ENCODE data around the gene PCMTD2.
A peak's percentile ranks its signal among the peaks of the same experiment; 100 is the strongest.

The PCMTD2 gene

DNA sequence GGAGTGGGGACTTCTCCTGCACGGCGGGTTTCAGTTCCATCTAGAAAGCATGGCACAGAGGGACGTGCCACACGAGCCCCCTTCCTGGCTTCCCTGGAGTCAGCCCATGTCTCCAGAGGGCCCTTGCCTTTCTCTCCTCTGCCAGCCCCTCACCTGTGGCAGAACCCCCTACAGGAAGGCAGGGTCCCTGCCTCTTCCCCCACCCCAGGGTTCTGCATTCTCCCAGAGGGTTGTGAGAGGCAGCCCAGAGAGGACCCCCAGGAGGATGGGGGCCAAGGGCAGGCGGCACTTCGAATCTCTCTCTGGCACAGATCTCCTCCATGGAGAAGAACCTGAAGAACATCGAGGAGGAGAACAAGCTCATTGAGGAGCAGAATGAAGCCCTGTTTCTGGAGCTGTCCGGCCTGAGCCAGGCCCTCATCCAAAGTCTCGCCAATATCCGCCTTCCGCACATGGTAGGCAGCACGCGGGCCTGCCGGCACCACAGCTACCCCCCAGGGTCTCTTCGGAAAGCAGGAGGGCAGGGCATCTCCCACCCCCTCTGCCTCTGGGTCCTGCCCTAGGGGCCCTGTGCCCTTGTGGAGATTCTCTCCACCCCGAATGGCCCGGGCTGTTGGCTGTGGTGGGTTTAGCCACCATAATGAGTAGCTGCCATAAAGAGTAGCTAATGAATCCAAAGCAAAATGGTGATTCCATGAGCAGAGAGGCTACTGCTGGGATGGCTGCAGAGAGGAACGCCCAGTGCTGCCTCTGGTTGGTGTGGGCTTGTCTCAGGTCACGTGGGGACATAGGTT lies 15.9 kb upstream of the PCMTD2 start:
- no peak for DNase-seq

GRCh38 chr20:64240243-64241015 lies 15.1 kb upstream of the PCMTD2 start:
- no peak for DNase-seq

GRCh38 chr20:64241061-64241460 lies 14.5 kb upstream of the PCMTD2 start:
- no peak for DNase-seq

DNA sequence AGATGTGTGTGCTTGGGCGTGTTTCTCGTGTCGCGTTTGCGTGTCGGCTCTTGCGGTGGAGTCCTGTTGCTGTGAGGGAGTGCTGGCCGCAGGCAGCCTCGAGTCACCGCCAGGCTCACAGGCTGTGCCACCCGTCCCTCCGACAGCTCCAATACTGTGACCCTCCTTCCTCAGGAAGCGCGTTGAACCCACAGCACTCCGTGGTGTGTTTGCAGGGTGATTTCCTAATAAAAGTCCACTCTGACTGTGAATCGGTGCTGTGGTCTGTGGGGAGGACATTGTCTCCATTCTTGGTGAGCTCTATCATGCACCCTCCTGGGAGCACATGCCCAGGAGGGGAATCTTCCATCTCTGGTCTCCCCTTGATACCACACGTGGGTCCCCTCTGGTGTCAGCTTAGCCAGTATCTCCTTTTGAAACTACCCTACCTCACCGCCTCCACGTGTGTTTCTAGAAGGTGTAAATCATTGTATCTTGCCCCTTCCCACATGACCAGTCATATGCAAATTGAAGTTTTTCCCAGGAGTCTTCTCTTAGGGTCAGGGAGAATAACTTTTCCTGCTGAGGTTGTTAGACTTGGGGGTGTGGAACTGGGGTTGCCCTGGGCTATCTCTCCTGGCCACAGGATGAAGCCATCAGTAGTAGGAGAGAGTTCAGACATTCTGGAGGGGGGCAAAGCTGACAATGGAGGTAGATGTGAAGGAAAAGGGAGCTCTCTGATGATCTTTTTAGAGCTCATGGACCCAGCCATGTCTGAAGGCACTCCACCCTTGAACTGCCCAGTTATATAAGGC lies 13.3 kb upstream of the PCMTD2 start:
- DNase-seq: no peak

- no peak for DNase-seq
Measured at GRCh38 chr20:64242797-64243475, 12.6 kb upstream of the PCMTD2 start.

- no peak for DNase-seq
Measured at GRCh38 chr20:64244281-64244805, 11.2 kb upstream of the PCMTD2 start.

DNA sequence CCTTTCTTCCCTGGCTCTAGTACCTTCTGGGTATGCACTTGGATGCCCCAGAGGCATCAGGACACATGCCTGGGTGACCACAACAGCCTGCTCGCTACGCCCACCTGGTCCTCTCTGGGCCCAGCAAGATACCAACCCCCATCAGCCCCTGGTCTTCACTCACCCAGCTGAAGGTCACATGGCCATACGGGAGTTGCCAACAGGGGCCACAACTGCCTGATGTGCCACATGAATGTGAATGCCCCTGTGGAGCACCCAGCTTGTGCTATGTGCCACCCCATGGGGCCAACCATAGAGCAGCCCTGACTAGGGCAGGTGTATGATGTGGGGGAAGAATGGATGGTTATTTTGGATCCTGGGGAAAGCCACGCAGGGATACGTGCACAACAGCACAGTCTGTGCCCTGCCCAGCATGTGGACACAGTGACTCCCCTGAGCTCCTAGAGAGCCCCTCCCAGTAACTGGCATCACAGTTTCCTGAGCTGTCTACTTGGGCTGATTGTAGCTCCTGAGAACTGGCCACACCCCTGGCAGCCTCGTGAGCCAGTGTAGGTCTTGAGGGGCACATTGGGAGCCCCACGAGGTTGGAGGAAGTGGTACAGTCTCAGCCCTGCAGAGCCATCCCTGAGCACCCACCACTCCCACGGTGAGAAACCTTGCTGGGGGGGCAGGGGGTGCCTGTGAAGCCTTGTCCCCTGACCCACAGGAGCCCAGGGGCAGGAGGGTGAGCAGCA lies 10.5 kb upstream of the PCMTD2 start:
- no peak for DNase-seq

GRCh38 chr20:64245746-64246595 lies 9.6 kb upstream of the PCMTD2 start:
- DNase-seq: no peak

GRCh38 chr20:64246616-64247306 lies 8.8 kb upstream of the PCMTD2 start:
- no peak for DNase-seq

DNA sequence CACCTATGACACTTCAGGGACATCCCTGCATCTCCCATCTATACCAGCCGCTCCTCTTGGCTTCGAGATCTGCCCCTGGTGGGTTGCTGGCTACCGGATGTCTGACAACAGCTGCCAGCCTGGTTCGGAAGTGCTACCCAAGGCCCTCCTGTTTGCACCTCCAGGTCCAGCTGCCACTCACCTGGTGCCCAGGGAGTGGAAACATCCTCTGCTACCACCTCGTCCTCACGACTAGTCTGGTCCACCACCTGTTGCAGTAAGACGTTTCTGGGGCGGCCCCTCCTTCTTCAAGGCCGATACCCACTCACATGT lies 8.3 kb upstream of the PCMTD2 start:
- no peak for DNase-seq

DNA sequence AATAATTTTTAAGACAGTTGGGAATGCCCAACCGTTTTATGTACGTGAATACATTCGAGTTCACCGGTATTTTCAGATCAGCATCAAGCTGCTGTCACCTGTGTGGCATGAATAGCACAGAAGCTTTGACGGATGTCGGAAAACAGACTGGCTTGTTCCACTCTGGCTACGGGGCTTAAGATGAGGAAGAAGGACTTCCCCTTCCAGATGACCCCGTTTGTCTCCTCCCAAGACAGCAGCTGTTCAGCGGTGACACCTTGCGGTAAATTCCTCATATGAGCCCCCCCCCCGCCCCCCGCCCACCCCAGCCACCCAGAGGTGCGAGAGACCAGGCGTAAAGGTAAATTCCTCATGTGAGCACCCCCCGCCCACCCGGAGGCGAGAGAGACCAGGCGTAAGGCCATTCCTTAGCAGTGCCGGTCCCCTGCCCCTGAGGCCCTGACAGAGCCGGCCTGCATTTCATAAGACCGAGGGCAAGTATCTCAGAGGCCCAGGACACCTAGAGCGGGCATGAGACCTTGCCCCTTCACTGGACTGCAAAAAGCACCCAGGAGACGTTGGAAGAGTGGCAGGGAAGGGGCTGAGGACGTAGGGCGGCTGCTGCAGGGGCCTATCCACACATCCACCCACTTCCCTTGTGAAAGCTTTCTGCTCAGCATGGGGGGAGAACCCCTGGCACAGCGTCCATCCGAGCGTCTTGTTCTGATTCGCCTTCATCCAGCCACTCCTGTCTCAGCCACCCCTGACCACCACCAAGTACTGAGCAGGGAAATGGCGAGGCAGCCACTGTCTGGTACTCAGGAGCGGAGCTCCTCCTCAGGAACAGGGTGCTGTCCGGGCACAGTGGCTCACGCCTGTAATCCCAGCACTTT lies 7.3 kb upstream of the PCMTD2 start:
- no peak for DNase-seq

- DNase-seq: no peak
Measured at GRCh38 chr20:64250027-64250426, 5.5 kb upstream of the PCMTD2 start.

DNA sequence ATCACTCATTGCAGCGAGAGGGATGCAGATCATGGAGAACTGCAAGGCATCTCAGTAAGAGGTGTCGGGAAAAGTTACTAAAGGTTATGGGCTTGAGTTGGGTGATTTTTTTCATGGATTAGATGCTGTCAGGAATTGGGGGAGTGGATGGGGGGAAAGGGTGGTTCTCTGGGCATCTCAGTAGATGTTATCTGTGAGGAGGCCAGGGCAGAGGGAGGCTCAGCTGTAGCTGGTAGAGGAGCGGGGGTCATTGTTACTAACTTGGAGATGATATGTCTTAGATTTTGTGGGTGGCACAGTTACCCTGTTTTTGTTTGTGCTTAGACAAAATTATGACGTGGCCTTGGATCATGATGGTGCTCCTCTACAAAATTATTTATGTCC lies 2.6 kb upstream of the PCMTD2 start:
- no peak for DNase-seq

GRCh38 chr20:64253443-64253842 lies 2.1 kb upstream of the PCMTD2 start:
- DNase-seq: no peak

- DNase-seq: no peak
Measured at GRCh38 chr20:64254156-64254555, 1.4 kb upstream of the PCMTD2 start.

GRCh38 chr20:64254571-64255360 lies 782 bp upstream of the PCMTD2 start:
- no peak for DNase-seq

DNA sequence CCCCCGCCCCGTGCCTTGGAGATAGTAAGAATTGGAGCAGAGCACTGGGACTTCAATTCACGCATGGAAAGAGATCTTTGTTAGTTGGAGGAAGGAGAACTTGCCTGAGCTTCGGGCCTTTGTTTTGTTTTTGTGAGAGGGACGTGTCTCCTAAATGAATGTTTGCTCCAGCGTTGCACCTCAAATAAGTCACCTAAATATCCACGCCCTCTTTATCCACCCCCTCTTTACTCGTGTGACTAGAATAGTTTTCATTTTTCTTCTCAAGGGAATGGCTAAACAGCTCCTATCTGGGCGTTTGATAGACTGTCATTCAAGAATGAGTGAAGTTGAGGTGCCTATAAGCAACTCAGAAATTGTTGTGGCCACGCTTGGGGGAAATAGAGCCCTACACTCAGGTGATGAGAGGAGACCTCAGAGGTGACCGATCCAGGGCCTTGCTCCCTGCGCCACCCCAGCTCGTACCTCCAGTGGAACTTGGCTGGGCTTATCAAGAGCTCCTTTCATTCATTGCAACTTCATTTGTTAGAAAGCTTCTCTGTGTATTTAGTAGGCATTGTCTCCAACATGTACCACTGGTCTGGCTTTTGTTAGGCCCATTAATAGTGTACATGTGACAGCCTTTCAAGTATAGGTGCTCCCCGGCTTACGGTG lies 861 bp downstream of the PCMTD2 start:
- peak in 1 of 2 donors; percentile 19 for DNase-seq

Measured in stimulated activated CD4-positive, alpha-beta T cell treated with anti-CD3 and anti-CD28 coated beads, Interleukin-2, amount 100 ng/mL, for 24 hours (primary cell).